Upper lobe of right lung (tissue), 1 donor: ENCODE results near the gene ABHD11. TPM values are rescaled to one million over a fixed set of nuclear protein-coding genes. Genes with fewer than 3 reads are reported as not detected.

Experiments
- ATAC-seq: fragments of 200-7000 bp; cut with Tn5 transposase; one replicate; pipeline ENCODE4 v1.9.1; 2020; ENCODE audit warnings: mild to moderate bottlenecking, moderate library complexity
- DNase-seq: peaks from one replicate; pipeline ENCODE4 v3.0.0-alpha.2; 2020
- H3K27ac ChIP-seq: fragments of 200-600 bp; one replicate; pipeline ENCODE4 v1.8.0; 2022
- H3K27me3 ChIP-seq: fragments of 200-600 bp; one replicate; pipeline ENCODE4 v1.8.0; 2022; ENCODE audit warnings: mild to moderate bottlenecking
- H3K36me3 ChIP-seq: fragments of 200-600 bp; one replicate; pipeline ENCODE4 v1.8.0; 2022
- H3K4me1 ChIP-seq: fragments of 200-600 bp; one replicate; pipeline ENCODE4 v1.8.0; 2022
- H3K4me3 ChIP-seq: fragments of 200-600 bp; one replicate; pipeline ENCODE4 v1.8.0; 2022; ENCODE audit warnings: mild to moderate bottlenecking
- H3K9me3 ChIP-seq: fragments of 200-600 bp; one replicate; pipeline ENCODE4 v1.8.0; 2022
- intact Hi-C: fragments of 100-400 bp; cut with DNase I; formaldehyde crosslinking; loops from one replicate; pipeline ENCODE4 v1.11.0; 2022
- total RNA-seq: library from RNA; stranded (reverse); fragmentation: NEBNext Ultra II Directional; extraction: Animal tissue kit (Norgen Biotek cat#: 25700); gene quantifications from one replicate; pipeline ENCODE4 v1.2.1, GENCODE V29; 2021
- TF ChIP-seq, protein P1 (sequence below): fragments of 200-600 bp; IDR thresholded peaks from one replicate; pipeline ENCODE4 v1.8.0; 2022; ENCODE audit warnings: antibody characterized with exemption
- donor health status: DM: no; HTN: yes; CAD: no; lungs with severe emphysema.

Gene ABHD11
- total RNA-seq, 1 donor from 2014 or later = 19.7 TPM

DNA sequence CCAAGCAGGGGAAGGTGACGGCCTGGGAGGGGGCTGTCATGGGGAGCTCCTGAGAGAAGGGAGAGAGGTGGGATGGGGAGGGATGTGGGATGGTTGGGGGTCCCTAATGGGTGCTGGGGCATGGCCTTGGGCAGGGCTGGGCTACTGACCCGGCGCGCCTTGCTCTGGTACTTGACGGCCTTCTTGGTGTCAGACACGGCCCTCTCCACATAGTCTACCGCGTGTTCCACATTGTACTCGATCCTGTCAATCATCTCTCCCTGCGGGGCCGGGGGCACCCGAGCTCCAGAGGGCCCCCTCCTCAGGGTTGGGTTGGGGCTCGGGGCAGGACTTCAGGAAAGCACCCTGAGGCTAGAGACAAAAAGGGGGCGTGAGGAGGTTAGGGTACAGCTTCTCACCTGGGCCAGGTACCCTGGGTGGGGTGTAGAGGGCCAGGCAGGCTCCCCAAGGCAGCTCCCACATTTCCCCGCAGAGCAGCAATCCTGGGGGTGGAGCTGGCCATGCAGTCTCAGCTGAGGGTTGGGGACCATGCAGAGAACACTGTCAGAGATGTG is 37.9 kb downstream of the ABHD11 start:
- Histone ChIP-seq H3K9me3 (no peaks in the 10 kb centered on the region), H3K36me3 (peaks cover 29% of the 10 kb centered on the region), H3K4me1 (no peaks in the 10 kb centered on the region), H3K27ac (no peak overlapping the region), H3K4me3 (no peak overlapping the region), H3K27me3 (no peaks in the 10 kb centered on the region)
- ATAC-seq (no peak), DNase-seq (no peak)
- intact Hi-C loops = no loop called here
- TF ChIP-seq, protein P1, sequence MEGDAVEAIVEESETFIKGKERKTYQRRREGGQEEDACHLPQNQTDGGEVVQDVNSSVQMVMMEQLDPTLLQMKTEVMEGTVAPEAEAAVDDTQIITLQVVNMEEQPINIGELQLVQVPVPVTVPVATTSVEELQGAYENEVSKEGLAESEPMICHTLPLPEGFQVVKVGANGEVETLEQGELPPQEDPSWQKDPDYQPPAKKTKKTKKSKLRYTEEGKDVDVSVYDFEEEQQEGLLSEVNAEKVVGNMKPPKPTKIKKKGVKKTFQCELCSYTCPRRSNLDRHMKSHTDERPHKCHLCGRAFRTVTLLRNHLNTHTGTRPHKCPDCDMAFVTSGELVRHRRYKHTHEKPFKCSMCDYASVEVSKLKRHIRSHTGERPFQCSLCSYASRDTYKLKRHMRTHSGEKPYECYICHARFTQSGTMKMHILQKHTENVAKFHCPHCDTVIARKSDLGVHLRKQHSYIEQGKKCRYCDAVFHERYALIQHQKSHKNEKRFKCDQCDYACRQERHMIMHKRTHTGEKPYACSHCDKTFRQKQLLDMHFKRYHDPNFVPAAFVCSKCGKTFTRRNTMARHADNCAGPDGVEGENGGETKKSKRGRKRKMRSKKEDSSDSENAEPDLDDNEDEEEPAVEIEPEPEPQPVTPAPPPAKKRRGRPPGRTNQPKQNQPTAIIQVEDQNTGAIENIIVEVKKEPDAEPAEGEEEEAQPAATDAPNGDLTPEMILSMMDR = no peak

DNA sequence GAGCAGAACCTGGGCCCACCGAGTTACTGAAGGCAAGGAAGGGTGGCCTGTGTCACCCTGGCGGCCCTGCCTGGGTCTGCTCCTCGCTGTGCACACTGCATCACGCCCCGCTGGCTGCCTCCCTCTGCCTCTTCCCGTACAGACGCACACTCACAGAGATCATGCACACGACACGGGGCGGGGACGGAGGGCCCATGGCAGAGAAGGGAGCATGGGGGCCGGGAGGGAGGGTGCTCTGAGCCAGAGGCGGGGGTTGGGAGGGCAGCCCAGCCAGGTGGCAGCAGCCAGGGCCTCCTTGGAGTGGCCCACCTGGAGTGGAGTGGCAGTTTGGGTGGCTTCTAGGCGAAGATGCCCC is 38.6 kb downstream of the ABHD11 start:
- intact Hi-C loops = no loop called here
- ATAC-seq (no peak), DNase-seq (no peak)
- Histone ChIP-seq H3K4me1 (no peaks in the 10 kb centered on the region), H3K27ac (no peak overlapping the region), H3K36me3 (peaks cover 36% of the 10 kb centered on the region), H3K9me3 (no peaks in the 10 kb centered on the region), H3K4me3 (no peak overlapping the region), H3K27me3 (no peaks in the 10 kb centered on the region)
- TF ChIP-seq, protein P1 = no peak

DNA sequence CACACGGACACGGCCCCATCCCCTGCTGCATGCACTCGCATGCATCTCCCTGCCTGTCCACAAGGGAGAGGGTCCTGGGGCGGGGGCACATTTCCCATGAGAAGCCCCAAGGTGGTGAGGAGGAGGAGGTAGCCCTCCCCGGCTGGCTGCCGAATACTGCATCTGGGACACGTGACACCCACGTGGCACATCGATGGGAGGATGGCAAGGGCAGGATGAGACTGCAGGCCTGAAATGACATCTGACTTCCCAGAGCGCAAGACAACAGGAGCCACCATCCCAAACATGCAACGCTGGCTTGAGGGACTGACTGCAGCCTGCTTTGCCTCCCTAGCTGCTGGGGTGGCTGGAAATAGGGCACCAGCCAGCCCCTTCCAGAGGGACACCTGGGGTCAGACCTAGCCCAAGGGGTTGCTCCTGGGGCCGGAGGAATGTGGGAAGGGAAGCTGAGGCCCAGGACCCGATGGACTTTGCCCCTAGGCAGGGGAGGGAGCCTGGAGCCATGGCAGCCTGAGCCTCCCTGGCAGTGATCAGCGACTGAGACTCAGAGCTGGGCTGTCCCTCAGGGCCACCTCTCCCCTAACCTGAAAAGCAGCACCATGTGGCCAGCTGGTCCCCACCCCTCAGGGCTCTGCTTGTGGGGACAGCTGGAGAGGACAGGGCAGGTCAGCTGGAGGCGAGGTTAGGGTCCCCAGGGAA is 39.1 kb downstream of the ABHD11 start:
- intact Hi-C loops = no loop called here
- no peak overlapping the region for H3K4me3 ChIP-seq
- ATAC-seq (no peak), DNase-seq (no peak)
- TF ChIP-seq, protein P1 = no peak
- H3K36me3 ChIP-seq = peaks cover 41% of the 10 kb centered on the region
- H3K27me3 ChIP-seq = no peaks in the 10 kb centered on the region
- H3K4me1 ChIP-seq = no peaks in the 10 kb centered on the region
- no peaks in the 10 kb centered on the region for H3K9me3 ChIP-seq
- no peak overlapping the region for H3K27ac ChIP-seq

DNA sequence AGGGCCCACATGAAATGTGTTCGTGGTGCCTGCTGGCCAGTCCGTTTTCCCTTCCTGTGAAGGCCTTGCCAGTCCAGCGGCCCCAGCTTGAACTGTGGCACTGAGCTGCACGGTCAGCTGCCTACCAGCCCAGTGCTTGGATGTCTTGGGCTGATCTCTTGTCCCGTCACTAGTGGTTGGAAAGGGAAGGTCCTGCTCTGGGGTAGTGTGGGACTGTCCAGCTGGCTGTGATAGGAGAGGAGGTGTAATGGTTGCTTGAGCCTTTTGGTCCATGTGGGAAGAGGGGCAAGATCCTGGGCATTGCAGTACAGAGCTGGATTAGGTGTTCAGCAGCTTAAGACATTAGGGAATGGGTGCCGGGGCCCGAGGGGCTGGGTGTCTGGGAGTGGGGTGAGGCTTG is 40.2 kb downstream of the ABHD11 start:
- intact Hi-C loops = no loop called here

DNA sequence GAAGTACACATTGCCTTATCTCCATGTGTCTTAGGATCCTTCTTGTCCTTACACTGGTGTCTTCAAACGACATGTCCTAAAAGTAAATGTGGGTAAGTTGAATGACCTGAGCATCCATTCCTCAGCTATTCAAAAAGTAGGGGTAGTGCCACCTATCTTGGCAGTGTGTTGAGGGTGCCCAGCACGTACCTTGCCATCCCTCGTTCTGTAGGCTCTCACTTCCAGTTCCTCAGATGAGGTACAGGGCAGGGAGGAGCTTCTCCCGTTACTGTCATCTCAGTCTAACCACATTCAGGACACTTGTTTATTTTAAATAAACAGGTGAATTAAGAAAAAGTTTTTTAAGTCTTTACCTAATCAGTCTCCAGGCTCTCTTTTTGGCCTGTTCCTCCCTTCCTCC is 42.2 kb downstream of the ABHD11 start:
- Histone ChIP-seq H3K36me3 (peaks cover 72% of the 10 kb centered on the region), H3K9me3 (no peaks in the 10 kb centered on the region), H3K4me1 (no peaks in the 10 kb centered on the region), H3K27me3 (no peaks in the 10 kb centered on the region), H3K4me3 (no peak overlapping the region), H3K27ac (no peak overlapping the region)
- intact Hi-C loops = no loop called here
- no peak for DNase-seq
- TF ChIP-seq, protein P1 = no peak
- no peak for ATAC-seq

More for the DNA sequence above, 40.2 kb downstream of the ABHD11 start:
- Histone ChIP-seq H3K36me3 (peaks cover 52% of the 10 kb centered on the region), H3K9me3 (no peaks in the 10 kb centered on the region), H3K4me3 (no peak overlapping the region), H3K27ac (no peak overlapping the region), H3K27me3 (no peaks in the 10 kb centered on the region), H3K4me1 (no peaks in the 10 kb centered on the region)
- DNase-seq (no peak), ATAC-seq (no peak)
- TF ChIP-seq, protein P1 = no peak
